Mucosa of gallbladder (tissue), 1 donor: Measurements from ENCODE around the gene MACROH2A2. TPM values are rescaled to one million over a fixed set of nuclear protein-coding genes. Genes with fewer than 3 reads are reported as not detected.
"Not testable (repeated sequence)": the region's sequence is repeated elsewhere in the genome, so short reads cannot be mapped to it uniquely, and the experiment has no call there.

Source experiments
- DNase-seq: peaks from one replicate; pipeline ENCODE4 v3.0.0-alpha.2; 2020; ENCODE audit warnings: low spot score
- total RNA-seq: library from RNA; stranded (reverse); gene quantifications from one replicate; pipeline ENCODE4 v1.2.1, GENCODE V29; 2021
- donor health status: DM: no; HTN: no; CAD: no.

The MACROH2A2 gene
- 21.1 TPM for total RNA-seq

GRCh38 chr10:70052462-70053217 lies at the start of gene MACROH2A2:
Gene MACROH2A2, plus strand, starts transcription at chr10:70052846. Its CDS starts 22,813 bp downstream, at chr10:70075659.
- peak; percentile 59 for DNase-seq

GRCh38 chr10:70007116-70007820 lies 45.4 kb upstream of the MACROH2A2 start:
- DNase-seq, result no peak

- no peak for DNase-seq
Observed at GRCh38 chr10:70031215-70031614, 21.4 kb upstream of the MACROH2A2 start.

- DNase-seq, result no peak
Observed at GRCh38 chr10:70032667-70033289, 19.9 kb upstream of the MACROH2A2 start.

GRCh38 chr10:70034232-70034631 lies 18.4 kb upstream of the MACROH2A2 start:
- no peak for DNase-seq

GRCh38 chr10:70035531-70035930 lies 17.1 kb upstream of the MACROH2A2 start:
- DNase-seq, result no peak

- no peak for DNase-seq
Observed at GRCh38 chr10:70038923-70039322, 13.7 kb upstream of the MACROH2A2 start.

GRCh38 chr10:70041016-70041415 lies 11.6 kb upstream of the MACROH2A2 start:
- no peak for DNase-seq

GRCh38 chr10:70041739-70042138 lies 10.9 kb upstream of the MACROH2A2 start:
- not testable (repeated sequence) for DNase-seq

- not testable (repeated sequence) for DNase-seq
Observed at GRCh38 chr10:70047066-70047465, 5.6 kb upstream of the MACROH2A2 start.

GRCh38 chr10:70048030-70048723 lies 4.5 kb upstream of the MACROH2A2 start:
- DNase-seq, result no peak

- DNase-seq, result no peak
Observed at GRCh38 chr10:70051848-70052247, 798 bp upstream of the MACROH2A2 start.

GRCh38 chr10:70053218-70053840 lies 683 bp downstream of the MACROH2A2 start:
- DNase-seq, result no peak

- peak; percentile 16 for DNase-seq
Observed at GRCh38 chr10:70053841-70054288, 1.2 kb downstream of the MACROH2A2 start.

GRCh38 chr10:70054902-70055301 lies 2.3 kb downstream of the MACROH2A2 start:
- DNase-seq, result no peak

GRCh38 chr10:70055550-70055949 lies 2.9 kb downstream of the MACROH2A2 start:
- DNase-seq, result no peak

GRCh38 chr10:70057306-70057705 lies 4.7 kb downstream of the MACROH2A2 start:
- no peak for DNase-seq

- no peak for DNase-seq
Observed at GRCh38 chr10:70060389-70060788, 7.7 kb downstream of the MACROH2A2 start.

GRCh38 chr10:70063418-70064098 lies 10.9 kb downstream of the MACROH2A2 start:
- no peak for DNase-seq

GRCh38 chr10:70064486-70064885 lies 11.8 kb downstream of the MACROH2A2 start:
- no peak for DNase-seq

- DNase-seq, result no peak
Observed at GRCh38 chr10:70066190-70066589, 13.5 kb downstream of the MACROH2A2 start.
